Fibroblast of lung (primary cell): ENCODE data around the gene KIAA1755. TPM values are rescaled to one million over a fixed set of nuclear protein-coding genes. Genes with fewer than 3 reads are reported as not detected.

ENCODE experiments used
- DNase-seq, 2 donors: peaks; one replicate each; pipeline versions ENCODE4 v3.0.0 to v3.0.0-alpha.2; 2010; ENCODE audit warnings: low read depth in 2 of 2
- H2AFZ ChIP-seq: 2 replicates; pipeline ENCODE4 v1.5.1; 2012; ENCODE audit warnings: low read length, control low read depth, inconsistent platforms
- H3K27ac ChIP-seq: 2 replicates; pipeline ENCODE4 v1.5.1; 2011; ENCODE audit warnings: low read length, control low read depth; ENCODE audit not compliant: insufficient read depth
- H3K27me3 ChIP-seq: 2 replicates; pipeline ENCODE4 v1.5.1; 2011; ENCODE audit warnings: mild to moderate bottlenecking, low read length; ENCODE audit not compliant: control insufficient read depth, insufficient read depth
- H3K36me3 ChIP-seq: 2 replicates; pipeline ENCODE4 v1.5.1; 2011; ENCODE audit warnings: low read length; ENCODE audit not compliant: control insufficient read depth, insufficient read depth
- H3K4me1 ChIP-seq: 2 replicates; pipeline ENCODE4 v1.5.1; 2011; ENCODE audit warnings: low read length; ENCODE audit not compliant: control insufficient read depth, insufficient read depth; ENCODE audit errors: extremely low read depth
- H3K4me2 ChIP-seq: 2 replicates; pipeline ENCODE4 v1.5.1; 2011; ENCODE audit warnings: low read length, control low read depth; ENCODE audit not compliant: insufficient read depth; ENCODE audit errors: extremely low read depth
- H3K4me3 ChIP-seq, 4 experiments: fragments of 200-600 bp in 1 of 4; sonication (generic) in 1 of 4; replicated peaks in 1 of 4; 2 replicates each; pipeline ENCODE4 v1.5.1; 2011 to 2016; ENCODE audit warnings: low read length in 4 of 4, low read depth in 3 of 4, mild to moderate bottlenecking in 3 of 4, control low read depth in 2 of 4, inconsistent platforms in 1 of 4, mixed read lengths in 1 of 4; ENCODE audit not compliant: insufficient read depth in 1 of 4; ENCODE audit errors: control extremely low read depth in 1 of 4
- H3K79me2 ChIP-seq: 2 replicates; pipeline ENCODE4 v1.5.1; 2012; ENCODE audit warnings: mild to moderate bottlenecking, low read length, inconsistent platforms; ENCODE audit not compliant: control insufficient read depth, insufficient read depth
- H3K9ac ChIP-seq: 2 replicates; pipeline ENCODE4 v1.5.1; 2011; ENCODE audit warnings: mild to moderate bottlenecking, low read length, control low read depth; ENCODE audit not compliant: insufficient read depth
- H3K9me3 ChIP-seq: 2 replicates; pipeline ENCODE4 v1.5.1; 2012; ENCODE audit warnings: low read depth, low read length; ENCODE audit not compliant: control insufficient read depth, insufficient read depth
- H4K20me1 ChIP-seq: 2 replicates; pipeline ENCODE4 v1.5.1; 2011; ENCODE audit warnings: low read length; ENCODE audit not compliant: control insufficient read depth, insufficient read depth; ENCODE audit errors: extremely low read depth
- EZH2 ChIP-seq: IDR thresholded peaks from 2 replicates; pipeline ENCODE4 v1.5.1; 2012; ENCODE audit warnings: low read length, control low read depth, mild to moderate bottlenecking; ENCODE audit errors: missing control alignments
- polyA plus RNA-seq, 2 donors: library from polyadenylated mRNA; depleted of rRNA in 1 of 2; stranded (reverse) in 1 of 2; unstranded in 1 of 2; fragments of >200 nt; gene quantifications; 2 replicates each; pipeline ENCODE4 v1.2.1, GENCODE V29; 2011 to 2012; ENCODE audit warnings: missing spikeins in 1 of 2
- total RNA-seq: library from RNA; depleted of rRNA; stranded (reverse); fragments of >200 nt; gene quantifications from 2 replicates; pipeline ENCODE4 v1.2.1, GENCODE V29; 2014
- TF ChIP-seq, protein P1 (sequence below), 2 donors: IDR thresholded peaks in 1 of 2; conservative IDR thresholded peaks in 1 of 2; 1 replicate in 1 of 2; 2 replicates in 1 of 2; pipeline ENCODE4 v1.5.1; 2011 to 2012; ENCODE audit warnings: low read length in 2 of 2, control low read depth in 1 of 2, inconsistent platforms in 1 of 2, low read depth in 1 of 2, mild to moderate bottlenecking in 1 of 2

KIAA1755 gene
- total and polyA plus RNA-seq, 2 donors (not counting 1 experiment from before 2014, with no cell fraction given), result 0.60 to 2.8 TPM

DNA sequence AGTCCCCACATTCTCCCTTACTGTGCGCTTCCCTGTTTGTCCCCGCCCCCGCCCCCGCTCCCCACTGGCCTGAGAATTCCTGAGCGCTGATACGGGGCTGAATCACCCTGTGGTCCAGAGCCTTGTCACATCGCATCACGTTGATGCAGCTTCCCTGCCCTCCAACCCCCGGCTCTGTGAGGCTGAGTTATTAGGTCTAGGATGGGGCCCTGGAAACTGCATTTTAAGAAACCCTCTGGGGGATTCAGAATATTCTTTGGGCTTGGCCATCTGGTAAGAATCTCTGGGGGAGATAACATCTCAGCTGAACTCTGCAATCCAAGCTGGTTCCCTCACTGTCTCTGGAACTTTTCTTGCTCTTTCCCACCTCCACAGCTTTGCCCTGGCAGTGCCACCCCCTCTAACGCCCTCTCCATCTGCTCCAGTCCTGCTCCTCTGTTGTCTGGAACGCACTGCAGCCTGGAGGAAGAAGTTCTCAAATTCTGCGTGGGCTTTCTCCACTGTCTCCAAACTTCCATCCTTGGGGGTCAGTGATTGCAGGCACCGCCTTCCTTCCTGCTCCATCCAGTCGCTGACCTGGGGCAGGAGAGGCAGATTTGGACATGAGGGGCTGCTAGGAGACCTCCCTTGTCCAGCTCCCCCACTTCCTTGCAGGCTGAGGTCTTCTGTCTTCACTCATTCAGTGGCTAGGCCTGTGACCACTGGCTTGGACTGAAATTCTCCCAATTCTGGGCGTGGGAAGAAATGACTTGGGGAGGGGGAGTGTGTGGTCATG, 42.6 kb downstream of the KIAA1755 start:
- no peak overlapping the region for H3K4me3 ChIP-seq
- no peaks in the 10 kb centered on the region for H3K36me3 ChIP-seq
- peak overlapping the region; percentile 58 for H3K9ac ChIP-seq
- H2AFZ ChIP-seq, result no peak overlapping the region
- no peaks in the 10 kb centered on the region for H4K20me1 ChIP-seq
- DNase-seq, result peak; percentile 83 to 97
- no peaks in the 10 kb centered on the region for H3K9me3 ChIP-seq
- peak overlapping the region; percentile 93 for H3K27ac ChIP-seq
- peaks cover 22% of the 10 kb centered on the region for H3K4me1 ChIP-seq
- TF ChIP-seq, protein P1, sequence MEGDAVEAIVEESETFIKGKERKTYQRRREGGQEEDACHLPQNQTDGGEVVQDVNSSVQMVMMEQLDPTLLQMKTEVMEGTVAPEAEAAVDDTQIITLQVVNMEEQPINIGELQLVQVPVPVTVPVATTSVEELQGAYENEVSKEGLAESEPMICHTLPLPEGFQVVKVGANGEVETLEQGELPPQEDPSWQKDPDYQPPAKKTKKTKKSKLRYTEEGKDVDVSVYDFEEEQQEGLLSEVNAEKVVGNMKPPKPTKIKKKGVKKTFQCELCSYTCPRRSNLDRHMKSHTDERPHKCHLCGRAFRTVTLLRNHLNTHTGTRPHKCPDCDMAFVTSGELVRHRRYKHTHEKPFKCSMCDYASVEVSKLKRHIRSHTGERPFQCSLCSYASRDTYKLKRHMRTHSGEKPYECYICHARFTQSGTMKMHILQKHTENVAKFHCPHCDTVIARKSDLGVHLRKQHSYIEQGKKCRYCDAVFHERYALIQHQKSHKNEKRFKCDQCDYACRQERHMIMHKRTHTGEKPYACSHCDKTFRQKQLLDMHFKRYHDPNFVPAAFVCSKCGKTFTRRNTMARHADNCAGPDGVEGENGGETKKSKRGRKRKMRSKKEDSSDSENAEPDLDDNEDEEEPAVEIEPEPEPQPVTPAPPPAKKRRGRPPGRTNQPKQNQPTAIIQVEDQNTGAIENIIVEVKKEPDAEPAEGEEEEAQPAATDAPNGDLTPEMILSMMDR (conservative IDR thresholded peaks at IDR 0.05 in 1 of 2, IDR thresholded peaks at IDR 0.05 in 1 of 2; ENCODE audit: low read depth in 1 of 2, low read length in 2 of 2), result no peak
- peak overlapping the region; percentile 76 for H3K4me2 ChIP-seq
- H3K27me3 ChIP-seq, result no peaks in the 10 kb centered on the region
- H3K79me2 ChIP-seq, result no peaks in the 10 kb centered on the region

DNA sequence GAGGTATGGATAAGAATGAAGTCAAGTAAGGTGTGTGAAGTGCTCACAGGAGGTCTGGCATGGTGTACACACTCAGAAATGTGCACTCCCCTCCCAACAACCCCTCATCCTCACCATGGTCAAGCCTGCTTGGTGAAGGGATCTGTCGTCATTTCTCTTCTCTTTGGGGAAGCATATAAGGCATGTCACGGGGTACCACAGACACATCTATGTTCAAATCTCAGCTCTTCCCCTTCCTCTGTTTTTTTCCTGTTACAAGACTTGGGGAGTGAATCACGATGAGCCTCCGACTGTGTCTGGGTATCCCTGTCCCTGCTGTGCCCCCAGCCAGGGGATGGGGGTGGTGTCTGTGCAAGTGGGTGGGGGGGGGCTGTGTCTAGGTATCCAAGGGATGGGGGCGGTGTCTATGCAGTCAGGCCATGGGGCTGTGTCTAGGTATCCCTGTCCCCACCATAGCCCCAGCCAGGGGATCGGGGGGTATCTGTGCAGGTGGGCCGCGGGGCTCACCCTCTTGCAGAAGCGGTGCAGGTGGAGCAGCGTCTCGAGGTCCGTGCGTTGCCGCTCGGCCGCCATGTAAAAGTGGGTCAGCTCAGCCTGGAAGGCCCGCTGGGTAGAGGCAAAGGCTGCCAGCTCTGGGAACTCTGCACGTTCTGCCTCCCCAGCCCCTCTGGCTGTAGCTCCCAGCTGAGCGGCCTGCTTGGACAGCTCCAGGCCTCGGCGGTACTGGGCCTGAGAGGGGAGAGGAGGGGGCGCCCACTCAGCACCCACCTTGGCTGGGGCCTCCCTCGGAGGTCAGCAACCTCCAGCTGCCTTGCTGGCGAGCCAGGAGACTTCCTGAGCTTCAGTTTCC, 43.6 kb downstream of the KIAA1755 start:
- H3K4me2 ChIP-seq, result peak overlapping the region; percentile 76
- no peaks in the 10 kb centered on the region for H3K27me3 ChIP-seq
- DNase-seq, result no peak
- peak overlapping the region; percentile 93 for H3K27ac ChIP-seq
- H3K36me3 ChIP-seq, result no peaks in the 10 kb centered on the region
- no peak overlapping the region for H3K4me3 ChIP-seq
- H3K4me1 ChIP-seq, result peaks cover 22% of the 10 kb centered on the region
- H3K9ac ChIP-seq, result peak overlapping the region; percentile 58
- H4K20me1 ChIP-seq, result no peaks in the 10 kb centered on the region
- no peaks in the 10 kb centered on the region for H3K9me3 ChIP-seq
- no peak for TF ChIP-seq EZH2
- TF ChIP-seq, protein P1 (conservative IDR thresholded peaks at IDR 0.05 in 1 of 2, IDR thresholded peaks at IDR 0.05 in 1 of 2; ENCODE audit: low read depth in 1 of 2, low read length in 2 of 2), result no peak
- H2AFZ ChIP-seq, result no peak overlapping the region
- H3K79me2 ChIP-seq, result no peaks in the 10 kb centered on the region

DNA sequence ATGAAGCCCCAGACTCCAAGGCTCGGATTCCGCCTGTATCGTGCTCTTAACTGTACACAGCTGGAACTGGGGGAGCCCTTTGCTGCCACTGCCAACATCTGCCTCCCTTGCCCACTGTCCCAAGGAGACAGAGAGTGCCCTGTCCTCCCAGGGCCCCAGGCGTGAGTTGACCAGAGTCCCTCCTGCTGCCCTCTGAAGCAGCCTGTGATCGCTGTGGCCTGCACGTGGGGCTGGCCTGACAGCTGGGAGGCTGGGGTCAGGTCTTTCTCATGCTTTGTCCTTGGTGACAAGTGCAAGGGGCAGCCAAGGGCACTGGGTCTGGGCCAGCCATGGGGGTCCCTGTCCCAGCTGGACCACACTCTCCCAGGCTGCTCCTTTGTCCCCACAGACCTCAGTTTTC, 44.3 kb downstream of the KIAA1755 start:
- H3K36me3 ChIP-seq, result no peaks in the 10 kb centered on the region
- no peak overlapping the region for H3K4me3 ChIP-seq
- H3K9ac ChIP-seq, result no peak overlapping the region
- H3K27ac ChIP-seq, result no peak overlapping the region
- no peaks in the 10 kb centered on the region for H4K20me1 ChIP-seq
- no peak for DNase-seq
- H3K4me2 ChIP-seq, result no peak overlapping the region
- TF ChIP-seq EZH2, result no peak
- TF ChIP-seq, protein P1 (conservative IDR thresholded peaks at IDR 0.05 in 1 of 2, IDR thresholded peaks at IDR 0.05 in 1 of 2; ENCODE audit: low read depth in 1 of 2, low read length in 2 of 2), result no peak
- H3K4me1 ChIP-seq, result peaks cover 22% of the 10 kb centered on the region
- H3K9me3 ChIP-seq, result no peaks in the 10 kb centered on the region
- no peak overlapping the region for H2AFZ ChIP-seq
- H3K79me2 ChIP-seq, result no peaks in the 10 kb centered on the region
- no peaks in the 10 kb centered on the region for H3K27me3 ChIP-seq
